ENCODE results near the gene GFI1.

The GFI1 gene

DNA sequence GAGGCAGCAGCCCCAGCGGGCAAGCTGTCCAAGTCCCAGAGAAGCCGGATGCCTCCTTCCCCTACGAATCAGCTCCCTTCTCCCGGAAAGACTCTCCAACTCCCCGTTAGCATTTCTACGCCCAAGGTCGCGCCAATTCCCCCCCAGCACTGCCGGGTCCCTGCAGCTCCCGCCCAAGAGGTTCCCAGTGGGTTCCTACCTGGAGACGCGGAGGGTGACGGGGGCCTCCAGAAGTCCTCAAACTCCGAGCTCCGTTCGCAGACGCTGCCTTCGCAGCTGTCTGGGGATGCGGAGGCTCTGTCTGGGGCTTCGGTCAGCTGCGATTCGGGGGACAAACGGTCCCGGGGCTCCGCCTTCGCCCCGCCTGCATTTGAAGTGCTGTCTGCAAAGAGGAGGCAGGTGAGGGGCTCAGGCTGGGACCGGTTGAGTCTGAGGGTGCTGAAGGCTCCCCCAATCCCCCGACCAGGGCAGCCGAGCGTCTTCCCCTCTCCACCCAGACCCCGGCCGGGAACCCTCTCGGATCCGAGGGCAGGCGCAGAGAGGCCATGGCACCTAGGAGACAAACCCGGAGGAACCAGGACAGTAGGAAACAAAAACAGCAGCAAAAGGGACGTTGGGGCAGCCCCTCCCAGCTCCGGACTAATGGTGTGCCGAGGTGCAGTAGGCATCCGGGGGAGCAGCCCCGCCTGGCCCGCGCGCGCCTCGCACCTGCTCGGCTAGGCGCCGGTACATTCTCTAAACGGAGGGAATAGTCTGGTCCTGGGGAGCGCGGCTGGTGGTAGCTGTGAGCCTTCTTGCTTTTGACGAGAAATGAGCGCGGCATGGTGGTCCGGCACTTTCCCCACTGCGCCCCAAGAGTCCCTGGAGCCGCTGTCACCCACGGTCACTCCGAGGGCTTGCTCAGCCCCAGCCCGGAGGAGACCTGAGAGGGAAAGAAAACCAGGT lies 3.8 kb downstream of the GFI1 start:
- in situ Hi-C loops (cut with HindIII; ENCODE audit: low sequenced_read_pairs): no loop called here
- DNase-seq (ENCODE audit: low read depth, low spot score): no peak
- no peak overlapping the region for H3K4me3 ChIP-seq (ENCODE audit: low read depth, low read length)
- TF ChIP-seq, protein P1, sequence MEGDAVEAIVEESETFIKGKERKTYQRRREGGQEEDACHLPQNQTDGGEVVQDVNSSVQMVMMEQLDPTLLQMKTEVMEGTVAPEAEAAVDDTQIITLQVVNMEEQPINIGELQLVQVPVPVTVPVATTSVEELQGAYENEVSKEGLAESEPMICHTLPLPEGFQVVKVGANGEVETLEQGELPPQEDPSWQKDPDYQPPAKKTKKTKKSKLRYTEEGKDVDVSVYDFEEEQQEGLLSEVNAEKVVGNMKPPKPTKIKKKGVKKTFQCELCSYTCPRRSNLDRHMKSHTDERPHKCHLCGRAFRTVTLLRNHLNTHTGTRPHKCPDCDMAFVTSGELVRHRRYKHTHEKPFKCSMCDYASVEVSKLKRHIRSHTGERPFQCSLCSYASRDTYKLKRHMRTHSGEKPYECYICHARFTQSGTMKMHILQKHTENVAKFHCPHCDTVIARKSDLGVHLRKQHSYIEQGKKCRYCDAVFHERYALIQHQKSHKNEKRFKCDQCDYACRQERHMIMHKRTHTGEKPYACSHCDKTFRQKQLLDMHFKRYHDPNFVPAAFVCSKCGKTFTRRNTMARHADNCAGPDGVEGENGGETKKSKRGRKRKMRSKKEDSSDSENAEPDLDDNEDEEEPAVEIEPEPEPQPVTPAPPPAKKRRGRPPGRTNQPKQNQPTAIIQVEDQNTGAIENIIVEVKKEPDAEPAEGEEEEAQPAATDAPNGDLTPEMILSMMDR (IDR thresholded peaks at IDR 0.05; ENCODE audit: low read depth, low read length): no peak

DNA sequence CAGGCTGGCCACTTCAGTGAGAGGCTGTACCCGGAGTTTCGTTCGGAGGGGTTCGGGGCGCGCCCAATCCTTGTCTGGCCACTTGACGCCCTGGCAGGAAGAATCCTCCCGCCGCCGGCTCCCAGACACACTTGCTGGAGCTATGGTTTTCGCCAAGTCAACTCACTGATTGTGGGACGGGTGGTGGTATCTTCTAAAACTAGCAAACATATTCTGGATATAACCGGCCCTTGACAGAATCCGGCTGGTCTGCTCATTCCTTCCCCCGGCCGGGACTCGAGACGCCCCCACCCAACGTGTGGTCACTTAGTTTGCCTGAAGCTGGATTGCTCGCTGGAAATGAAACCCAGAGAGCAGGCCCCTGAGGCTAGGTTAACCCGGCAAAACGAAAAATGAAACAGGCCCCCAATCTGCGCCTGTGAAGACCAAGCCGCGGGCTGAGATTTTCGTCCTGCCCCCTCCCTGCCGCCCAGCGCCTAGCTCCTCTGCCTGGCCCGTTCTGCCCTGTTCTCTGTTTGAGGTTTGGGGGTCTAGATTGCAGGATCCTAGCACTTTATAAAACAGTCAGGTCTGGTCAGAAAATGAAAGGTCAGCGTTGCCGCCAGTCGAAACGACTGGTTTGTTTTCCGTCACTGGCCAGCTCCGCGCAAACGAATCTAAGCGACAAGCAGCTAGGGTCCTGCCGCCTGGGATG lies 4.6 kb downstream of the GFI1 start:
- no peak for DNase-seq (ENCODE audit: low read depth, low spot score)
- in situ Hi-C loops (cut with HindIII; ENCODE audit: low sequenced_read_pairs): no loop called here
- no peak overlapping the region for H3K4me3 ChIP-seq (ENCODE audit: low read depth, low read length)
- TF ChIP-seq, protein P1 (IDR thresholded peaks at IDR 0.05; ENCODE audit: low read depth, low read length): no peak

DNA sequence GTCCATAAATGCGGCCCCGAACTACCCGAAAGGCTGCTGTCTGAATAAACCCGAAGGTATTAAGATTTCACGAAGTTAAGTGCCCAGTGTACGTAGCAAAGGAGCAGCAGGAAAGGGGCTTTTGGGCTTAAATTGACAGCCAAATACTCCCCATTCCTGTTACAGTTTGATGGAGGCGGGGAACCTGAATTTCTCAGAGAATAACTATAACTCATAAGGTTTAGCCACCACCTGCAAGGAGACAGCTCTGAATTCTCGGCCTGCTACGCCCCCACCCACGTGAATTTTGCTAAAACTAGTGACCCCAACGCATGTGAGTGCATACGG lies 5.2 kb downstream of the GFI1 start:
- DNase-seq (ENCODE audit: low read depth, low spot score): no peak
- TF ChIP-seq, protein P1 (IDR thresholded peaks at IDR 0.05; ENCODE audit: low read depth, low read length): no peak
- no peak overlapping the region for H3K4me3 ChIP-seq (ENCODE audit: low read depth, low read length)
- in situ Hi-C loops (cut with HindIII; ENCODE audit: low sequenced_read_pairs): no loop called here

DNA sequence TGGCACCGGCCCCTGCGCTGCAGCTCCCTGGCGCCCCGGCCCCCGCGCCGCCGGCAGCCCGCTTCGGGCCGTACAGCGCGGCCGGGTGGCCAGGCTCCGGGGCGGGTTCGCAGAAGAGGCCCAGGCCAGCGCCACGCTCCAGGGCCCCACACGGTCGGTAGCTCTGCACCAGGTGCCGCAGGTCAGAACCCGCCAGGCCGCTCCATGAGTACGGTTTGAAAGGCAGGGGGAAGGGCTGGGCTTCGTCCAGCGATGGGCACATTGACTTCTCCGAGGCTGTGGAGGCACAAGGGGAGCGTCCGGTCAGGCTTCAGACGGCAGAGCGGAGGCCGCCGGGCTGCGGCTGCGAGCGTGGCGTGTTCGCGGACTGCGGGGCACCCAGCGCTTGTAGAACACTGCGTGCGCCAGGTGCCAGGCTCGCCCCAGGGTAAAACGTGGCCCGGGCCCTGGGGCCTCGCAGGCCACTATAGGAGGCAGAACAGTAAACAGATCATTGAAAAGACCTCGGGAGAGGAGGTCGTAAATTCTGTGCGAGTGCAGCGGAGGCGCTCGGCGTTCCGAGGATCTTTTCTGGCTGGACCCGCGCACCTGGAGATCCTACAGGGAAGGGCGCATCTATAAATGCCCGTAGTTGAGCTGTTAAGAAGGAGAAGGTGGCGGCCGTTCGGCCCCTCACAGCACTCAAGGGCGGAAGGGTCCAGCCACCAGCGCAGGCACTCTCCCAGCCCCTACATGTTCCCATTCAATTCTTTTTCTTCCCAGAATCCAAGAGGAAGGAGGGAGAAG lies 5.7 kb downstream of the GFI1 start:
- H3K4me3 ChIP-seq (ENCODE audit: low read depth, low read length): no peak overlapping the region
- TF ChIP-seq, protein P1 (IDR thresholded peaks at IDR 0.05; ENCODE audit: low read depth, low read length): no peak

DNA sequence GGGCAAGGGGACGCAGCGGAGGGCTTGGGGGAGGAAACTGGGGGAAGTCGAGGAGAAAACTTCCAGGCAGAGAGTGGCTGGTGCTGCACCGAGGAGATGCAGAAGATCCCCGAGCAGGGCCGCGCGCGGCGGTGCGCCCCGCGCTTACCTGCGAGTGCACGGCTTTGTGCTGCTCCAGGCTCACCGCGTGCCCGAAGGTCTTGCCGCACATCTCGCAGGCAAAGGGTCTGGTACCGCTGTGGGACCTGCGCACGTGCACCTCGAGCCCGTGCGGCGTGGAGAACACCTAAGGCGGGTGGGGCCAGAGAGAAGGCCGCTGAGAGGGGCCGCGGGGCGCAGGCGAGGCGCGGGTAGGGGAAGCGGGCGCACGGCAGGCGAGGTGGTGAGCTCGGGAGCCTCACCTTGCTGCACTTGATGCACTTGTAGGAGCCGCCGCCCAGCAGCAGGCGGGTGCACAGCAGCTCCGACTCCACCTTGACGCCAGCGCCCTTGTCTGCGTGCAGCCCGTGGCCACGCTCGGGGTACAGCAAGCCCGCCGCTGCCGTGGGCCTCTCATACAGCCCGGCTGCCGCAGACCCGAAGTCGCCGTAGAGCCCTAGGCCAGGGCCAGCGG lies 6.4 kb downstream of the GFI1 start:
- in situ Hi-C loops (cut with HindIII; ENCODE audit: low sequenced_read_pairs): no loop called here
- TF ChIP-seq, protein P1 (IDR thresholded peaks at IDR 0.05; ENCODE audit: low read depth, low read length): no peak
- no peak for DNase-seq (ENCODE audit: low read depth, low spot score)
- no peak overlapping the region for H3K4me3 ChIP-seq (ENCODE audit: low read depth, low read length)

More for the DNA sequence above, 5.7 kb downstream of the GFI1 start:
- DNase-seq (ENCODE audit: low read depth, low spot score): no peak
- in situ Hi-C loops (cut with HindIII; ENCODE audit: low sequenced_read_pairs): no loop called here

DNA sequence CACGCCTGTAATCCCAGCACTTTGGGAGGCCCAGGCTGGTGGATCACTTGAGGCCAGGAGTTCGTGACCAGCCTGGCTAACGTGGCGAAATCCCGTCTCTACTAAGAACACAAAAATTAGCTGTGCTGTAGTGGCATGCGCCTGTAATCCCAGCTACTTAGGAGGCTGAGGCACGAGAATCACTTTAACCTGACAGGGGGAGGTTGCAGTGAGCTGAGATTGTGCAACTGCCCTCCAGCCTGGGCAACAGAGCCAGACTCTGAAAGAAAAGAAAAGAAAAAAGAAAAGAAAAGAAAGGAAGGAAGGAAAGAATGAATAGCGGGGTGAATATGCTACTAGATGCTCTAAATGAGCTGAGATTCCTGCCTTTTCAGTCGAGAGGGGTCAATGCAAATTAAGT lies 7.1 kb downstream of the GFI1 start:
- TF ChIP-seq, protein P1 (IDR thresholded peaks at IDR 0.05; ENCODE audit: low read depth, low read length): no peak
- no peak overlapping the region for H3K4me3 ChIP-seq (ENCODE audit: low read depth, low read length)
- in situ Hi-C loops (cut with HindIII; ENCODE audit: low sequenced_read_pairs): no loop called here
- no peak for DNase-seq (ENCODE audit: low read depth, low spot score)
